ENCODE measurements around the gene SAMD4A. TPM values are rescaled to one million over a fixed set of nuclear protein-coding genes. Genes with fewer than 3 reads are reported as not detected.

SAMD4A gene
- total RNA-seq, 1 donor from 2014 or later = 66.0 TPM

- Histone ChIP-seq H3K27me3 (no peaks in the 10 kb centered on the region), H3K36me3 (no peaks in the 10 kb centered on the region), H3K27ac (peak overlapping the region; percentile 86 to 90), H3K4me1 (peaks cover 3 to 63% of the 10 kb centered on the region in 2 donors), H3K4me3 (peak overlapping the region in 1 of 2 donors; percentile 9), H3K9me3 (no peaks in the 10 kb centered on the region)
- intact Hi-C loops (cut with DNase I) = loop anchor here (5.0 kb wide), 1 partner anchor 43 kb away; no protein-coding TSS in a partner anchor
- DNase-seq (ENCODE audit: low spot score in 2 of 2) = peak; percentile 63 to 81
- no peak for TF ChIP-seq CTCF (IDR thresholded peaks at IDR 0.05)
Observed at GRCh38 chr14:54650331-54650958, 83.5 kb downstream of the SAMD4A start.

GRCh38 chr14:54650959-54651351 lies 84.0 kb downstream of the SAMD4A start:
- Histone ChIP-seq H3K9me3 (no peaks in the 10 kb centered on the region), H3K27me3 (no peaks in the 10 kb centered on the region), H3K4me3 (peak overlapping the region in 1 of 2 donors; percentile 9), H3K36me3 (no peaks in the 10 kb centered on the region), H3K4me1 (peaks cover 3 to 63% of the 10 kb centered on the region in 2 donors), H3K27ac (peak overlapping the region; percentile 86 to 90)
- no peak for TF ChIP-seq CTCF (IDR thresholded peaks at IDR 0.05)
- intact Hi-C loops (cut with DNase I) = loop anchor here (5.0 kb wide), 1 partner anchor 44 kb away; no protein-coding TSS in a partner anchor
- DNase-seq (ENCODE audit: low spot score in 2 of 2) = no peak

GRCh38 chr14:54651649-54652048 lies 84.7 kb downstream of the SAMD4A start:
- peaks cover 0 to 57% of the 10 kb centered on the region in 2 donors for H3K4me1 ChIP-seq
- no peaks in the 10 kb centered on the region for H3K27me3 ChIP-seq
- H3K4me3 ChIP-seq = no peak overlapping the region
- no peaks in the 10 kb centered on the region for H3K9me3 ChIP-seq
- H3K27ac ChIP-seq = peak overlapping the region; percentile 86 to 90
- no peak for DNase-seq (ENCODE audit: low spot score in 2 of 2)
- no peak for TF ChIP-seq CTCF (IDR thresholded peaks at IDR 0.05)
- H3K36me3 ChIP-seq = no peaks in the 10 kb centered on the region
- intact Hi-C loops (cut with DNase I) = loop anchor here (2.0 to 5.0 kb wide), 5 partner anchors 19 to 123 kb away; partner anchors contain the start of gene SAMD4A

GRCh38 chr14:54652188-54652587 lies 85.3 kb downstream of the SAMD4A start:
- peak overlapping the region; percentile 86 to 90 for H3K27ac ChIP-seq
- intact Hi-C loops (cut with DNase I) = loop anchor here (2.0 to 5.0 kb wide), 5 partner anchors 19 to 123 kb away; partner anchors contain the start of gene SAMD4A
- peaks cover 0 to 56% of the 10 kb centered on the region in 2 donors for H3K4me1 ChIP-seq

GRCh38 chr14:54652605-54653052 lies 85.7 kb downstream of the SAMD4A start:
- peak overlapping the region; percentile 86 to 90 for H3K27ac ChIP-seq
- peak overlapping the region; percentile 43 to 51 for H3K4me3 ChIP-seq
- intact Hi-C loops (cut with DNase I) = loop anchor here (2.0 to 5.0 kb wide), 5 partner anchors 18 to 122 kb away; partner anchors contain the start of gene SAMD4A
- H3K27me3 ChIP-seq = no peaks in the 10 kb centered on the region
- TF ChIP-seq CTCF (IDR thresholded peaks at IDR 0.05) = no peak
- no peaks in the 10 kb centered on the region for H3K36me3 ChIP-seq
- H3K4me1 ChIP-seq = peaks cover 0 to 57% of the 10 kb centered on the region in 2 donors
- peak in 1 of 2 donors; percentile 84 for DNase-seq (ENCODE audit: low spot score in 2 of 2)
- H3K9me3 ChIP-seq = no peaks in the 10 kb centered on the region

More at GRCh38 chr14:54652188-54652587, 85.3 kb downstream of the SAMD4A start:
- no peaks in the 10 kb centered on the region for H3K27me3 ChIP-seq
- no peak for TF ChIP-seq CTCF (IDR thresholded peaks at IDR 0.05)
- DNase-seq (ENCODE audit: low spot score in 2 of 2) = peak; percentile 73 to 96
- no peaks in the 10 kb centered on the region for H3K36me3 ChIP-seq
- H3K4me3 ChIP-seq = peak overlapping the region; percentile 43 to 51
- H3K9me3 ChIP-seq = no peaks in the 10 kb centered on the region
